Measurements from ENCODE around the gene NHSL2. TPM values are rescaled to one million over a fixed set of nuclear protein-coding genes. Genes with fewer than 3 reads are reported as not detected.

Gene NHSL2
- total RNA-seq, 1 donor from 2014 or later = 13.0 TPM

DNA sequence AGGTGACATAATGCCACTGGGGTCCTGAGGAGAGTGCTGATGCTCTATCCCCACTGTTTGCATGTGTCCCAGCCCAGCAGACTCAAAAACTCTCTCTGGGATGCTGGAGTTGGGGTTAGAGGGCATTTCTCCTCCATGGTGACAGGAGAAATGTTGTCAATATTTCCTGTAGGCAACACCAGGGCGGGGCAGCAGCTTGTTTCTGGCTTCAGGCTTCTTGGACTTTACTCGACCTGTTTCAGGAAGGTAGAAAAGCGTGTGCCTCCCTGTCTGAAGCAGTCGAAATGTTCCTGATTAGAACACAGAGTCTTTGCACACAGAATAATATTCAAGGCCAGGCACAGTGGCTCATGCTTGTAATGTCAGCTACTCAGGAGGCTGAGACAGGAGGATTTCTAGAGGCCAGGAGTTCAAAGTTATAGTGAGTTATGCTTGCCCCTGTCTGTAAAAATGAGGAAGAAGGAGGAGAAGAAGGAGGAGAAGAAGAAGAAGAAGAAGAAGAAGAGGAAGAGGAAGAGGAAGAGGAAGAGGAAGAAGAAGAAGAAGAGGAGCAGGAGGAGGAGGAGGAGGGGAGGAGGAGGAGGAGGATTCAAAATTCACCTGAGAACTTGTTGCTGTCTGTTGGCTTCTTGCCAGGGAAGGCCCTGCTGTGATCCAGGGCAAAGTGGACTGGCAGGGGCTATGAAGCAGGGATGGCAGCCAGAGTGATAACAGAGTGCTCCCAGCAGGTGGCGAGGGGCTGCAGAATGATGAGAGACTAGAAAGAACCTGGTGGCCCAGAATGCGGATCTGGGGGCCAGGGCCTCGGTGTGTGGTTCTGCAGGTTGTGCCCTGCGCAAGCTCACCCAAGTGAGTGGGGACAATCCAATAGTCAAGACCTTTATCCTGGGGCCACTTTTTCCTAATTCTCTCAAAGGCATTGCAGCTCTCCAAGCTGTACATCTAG lies 138.1 kb downstream of the NHSL2 start:
- Histone ChIP-seq H3K4me1 (ENCODE audit: insufficient read depth, low read length) (peaks cover 22% of the 10 kb centered on the region), H3K9ac (ENCODE audit: low read length) (no peak overlapping the region), H3K4me2 (ENCODE audit: low read length) (no peak overlapping the region), H3K36me3 (ENCODE audit: insufficient read depth, low read length) (no peaks in the 10 kb centered on the region), H3K4me3 (ENCODE audit: insufficient read depth, low read depth, low read length) (no peak overlapping the region), H2AFZ (ENCODE audit: low read depth, low read length) (no peak overlapping the region), H3K27me3 (ENCODE audit: insufficient read depth, low read length) (no peaks in the 10 kb centered on the region), H3K9me3 (ENCODE audit: insufficient read depth, low read depth, low read length) (no peaks in the 10 kb centered on the region), H3K27ac (ENCODE audit: low read depth, low read length) (no peak overlapping the region), H3K79me2 (ENCODE audit: insufficient read depth, low read length) (no peaks in the 10 kb centered on the region), H4K20me1 (ENCODE audit: insufficient read depth, low read length) (no peaks in the 10 kb centered on the region)
- FAIRE-seq (no peak), DNase-seq (ENCODE audit: low read depth) (no peak)
- no peak overlapping the region for H3K27ac Mint-ChIP-seq (ENCODE audit: unreplicated experiment)
- TF ChIP-seq, protein P1, sequence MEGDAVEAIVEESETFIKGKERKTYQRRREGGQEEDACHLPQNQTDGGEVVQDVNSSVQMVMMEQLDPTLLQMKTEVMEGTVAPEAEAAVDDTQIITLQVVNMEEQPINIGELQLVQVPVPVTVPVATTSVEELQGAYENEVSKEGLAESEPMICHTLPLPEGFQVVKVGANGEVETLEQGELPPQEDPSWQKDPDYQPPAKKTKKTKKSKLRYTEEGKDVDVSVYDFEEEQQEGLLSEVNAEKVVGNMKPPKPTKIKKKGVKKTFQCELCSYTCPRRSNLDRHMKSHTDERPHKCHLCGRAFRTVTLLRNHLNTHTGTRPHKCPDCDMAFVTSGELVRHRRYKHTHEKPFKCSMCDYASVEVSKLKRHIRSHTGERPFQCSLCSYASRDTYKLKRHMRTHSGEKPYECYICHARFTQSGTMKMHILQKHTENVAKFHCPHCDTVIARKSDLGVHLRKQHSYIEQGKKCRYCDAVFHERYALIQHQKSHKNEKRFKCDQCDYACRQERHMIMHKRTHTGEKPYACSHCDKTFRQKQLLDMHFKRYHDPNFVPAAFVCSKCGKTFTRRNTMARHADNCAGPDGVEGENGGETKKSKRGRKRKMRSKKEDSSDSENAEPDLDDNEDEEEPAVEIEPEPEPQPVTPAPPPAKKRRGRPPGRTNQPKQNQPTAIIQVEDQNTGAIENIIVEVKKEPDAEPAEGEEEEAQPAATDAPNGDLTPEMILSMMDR (IDR thresholded peaks at IDR 0.05; ENCODE audit: insufficient read depth, low read depth, low read length) = no peak
- no peak for TF ChIP-seq EZH2 (IDR thresholded peaks at IDR 0.05; ENCODE audit: insufficient read depth, low read length)
- H3K9me3 Mint-ChIP-seq (ENCODE audit: unreplicated experiment) = no peaks in the 10 kb centered on the region
- H3K36me3 Mint-ChIP-seq (ENCODE audit: low read depth, unreplicated experiment) = peaks cover 7% of the 10 kb centered on the region
- peaks cover 26% of the 10 kb centered on the region for H3K4me1 Mint-ChIP-seq (ENCODE audit: low read depth, unreplicated experiment)
- no peaks in the 10 kb centered on the region for H3K27me3 Mint-ChIP-seq (ENCODE audit: low read depth, unreplicated experiment)
- H3K4me3 Mint-ChIP-seq (ENCODE audit: unreplicated experiment) = no peak overlapping the region

DNA sequence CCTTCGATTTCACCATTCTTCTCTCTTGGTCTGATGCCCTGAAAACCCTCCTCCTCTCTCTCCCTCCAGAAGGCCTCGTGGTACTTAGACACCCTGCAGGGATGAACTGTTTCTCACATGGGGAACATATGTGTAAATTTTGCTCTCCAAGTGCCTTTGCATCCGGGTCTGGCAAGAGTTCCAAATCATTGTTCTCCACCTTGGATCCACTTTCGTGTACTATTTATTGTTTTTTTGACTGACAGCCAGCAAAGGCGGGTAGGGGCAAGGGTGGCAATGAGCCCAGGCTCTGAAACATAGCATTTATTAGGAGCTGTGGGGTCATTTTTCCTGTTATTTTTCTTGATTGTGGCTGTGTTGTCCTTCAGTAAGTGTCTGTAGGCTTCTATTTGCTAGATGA lies 139.4 kb downstream of the NHSL2 start:
- Mint-ChIP-seq H3K9me3 (ENCODE audit: unreplicated experiment) (no peaks in the 10 kb centered on the region), H3K36me3 (ENCODE audit: low read depth, unreplicated experiment) (peaks cover 5% of the 10 kb centered on the region), H3K27ac (ENCODE audit: unreplicated experiment) (no peak overlapping the region), H3K27me3 (ENCODE audit: low read depth, unreplicated experiment) (no peaks in the 10 kb centered on the region), H3K4me3 (ENCODE audit: unreplicated experiment) (no peak overlapping the region), H3K4me1 (ENCODE audit: low read depth, unreplicated experiment) (peaks cover 28% of the 10 kb centered on the region)
- H3K27me3 ChIP-seq (ENCODE audit: insufficient read depth, low read length) = no peaks in the 10 kb centered on the region
- no peaks in the 10 kb centered on the region for H3K36me3 ChIP-seq (ENCODE audit: insufficient read depth, low read length)
- no peak overlapping the region for H3K9ac ChIP-seq (ENCODE audit: low read length)
- FAIRE-seq (peak; percentile 76), DNase-seq (ENCODE audit: low read depth) (no peak)
- peaks cover 22% of the 10 kb centered on the region for H3K4me1 ChIP-seq (ENCODE audit: insufficient read depth, low read length)
- H3K27ac ChIP-seq (ENCODE audit: low read depth, low read length) = no peak overlapping the region
- H3K9me3 ChIP-seq (ENCODE audit: insufficient read depth, low read depth, low read length) = no peaks in the 10 kb centered on the region
- H2AFZ ChIP-seq (ENCODE audit: low read depth, low read length) = no peak overlapping the region
- no peak overlapping the region for H3K4me2 ChIP-seq (ENCODE audit: low read length)
- no peaks in the 10 kb centered on the region for H3K79me2 ChIP-seq (ENCODE audit: insufficient read depth, low read length)
- H3K4me3 ChIP-seq (ENCODE audit: insufficient read depth, low read depth, low read length) = no peak overlapping the region
- TF ChIP-seq EZH2 (IDR thresholded peaks at IDR 0.05; ENCODE audit: insufficient read depth, low read length) = no peak
- TF ChIP-seq, protein P1 (IDR thresholded peaks at IDR 0.05; ENCODE audit: insufficient read depth, low read depth, low read length) = no peak
- no peaks in the 10 kb centered on the region for H4K20me1 ChIP-seq (ENCODE audit: insufficient read depth, low read length)

DNA sequence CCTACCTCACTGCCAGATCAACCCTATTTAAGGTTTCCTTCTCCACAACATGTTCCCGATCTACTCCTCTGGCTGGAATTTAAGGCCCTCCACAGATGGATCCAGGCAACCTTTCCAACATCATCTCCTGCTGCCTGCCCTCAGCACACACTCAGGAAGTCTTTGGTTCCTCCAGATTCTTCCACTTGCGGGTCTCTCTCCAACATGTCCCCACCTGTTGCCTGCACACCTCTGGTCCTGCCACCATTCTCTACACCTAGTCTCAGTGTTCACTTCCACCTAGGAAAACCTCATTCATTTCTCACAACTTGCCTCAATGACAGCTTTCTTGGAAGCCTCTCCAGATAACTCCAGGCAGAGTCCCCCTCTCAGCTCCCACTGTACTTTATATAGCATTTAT lies 140.9 kb downstream of the NHSL2 start:
- no peaks in the 10 kb centered on the region for H3K27me3 ChIP-seq (ENCODE audit: insufficient read depth, low read length)
- H3K4me2 ChIP-seq (ENCODE audit: low read length) = no peak overlapping the region
- Mint-ChIP-seq H3K36me3 (ENCODE audit: low read depth, unreplicated experiment) (peaks cover 4% of the 10 kb centered on the region), H3K27me3 (ENCODE audit: low read depth, unreplicated experiment) (no peaks in the 10 kb centered on the region), H3K27ac (ENCODE audit: unreplicated experiment) (no peak overlapping the region), H3K9me3 (ENCODE audit: unreplicated experiment) (no peaks in the 10 kb centered on the region), H3K4me3 (ENCODE audit: unreplicated experiment) (no peak overlapping the region), H3K4me1 (ENCODE audit: low read depth, unreplicated experiment) (peaks cover 17% of the 10 kb centered on the region)
- no peak overlapping the region for H2AFZ ChIP-seq (ENCODE audit: low read depth, low read length)
- no peaks in the 10 kb centered on the region for H3K36me3 ChIP-seq (ENCODE audit: insufficient read depth, low read length)
- H3K9ac ChIP-seq (ENCODE audit: low read length) = no peak overlapping the region
- DNase-seq (ENCODE audit: low read depth) (no peak), FAIRE-seq (no peak)
- no peak for TF ChIP-seq EZH2 (IDR thresholded peaks at IDR 0.05; ENCODE audit: insufficient read depth, low read length)
- peaks cover 12% of the 10 kb centered on the region for H3K4me1 ChIP-seq (ENCODE audit: insufficient read depth, low read length)
- H3K9me3 ChIP-seq (ENCODE audit: insufficient read depth, low read depth, low read length) = no peaks in the 10 kb centered on the region
- no peak overlapping the region for H3K27ac ChIP-seq (ENCODE audit: low read depth, low read length)
- H3K79me2 ChIP-seq (ENCODE audit: insufficient read depth, low read length) = no peaks in the 10 kb centered on the region
- no peaks in the 10 kb centered on the region for H4K20me1 ChIP-seq (ENCODE audit: insufficient read depth, low read length)
- H3K4me3 ChIP-seq (ENCODE audit: insufficient read depth, low read depth, low read length) = no peak overlapping the region
